CD8-positive, alpha-beta memory T cell (primary cell): Measurements from ENCODE around the gene GABRB1. TPM values are rescaled to one million over a fixed set of nuclear protein-coding genes. Genes with fewer than 3 reads are reported as not detected.

Source experiments
- CTCF ChIA-PET: fragments of 350-600 bp; sonication (Branson Sonifier 250); formaldehyde crosslinking; loops from one replicate; lab custom pipeline; 2021; ENCODE audit warnings: antibody characterized with exemption; lab: Charles Lee
- POLR2A ChIA-PET: fragments of 350-600 bp; sonication (Branson Sonifier 250); formaldehyde crosslinking; loops from one replicate; lab custom pipeline; 2021; ENCODE audit warnings: antibody characterized with exemption; lab: Charles Lee
- DNase-seq, 5 donors: peaks; one replicate each; pipeline versions ENCODE4 v3.0.0 to v3.0.0-alpha.2; 2020 to 2022; ENCODE audit warnings: mixed read lengths in 1 of 5
- H3K27ac ChIP-seq: one replicate; pipeline ENCODE4 v1.7.0; 2013; ENCODE audit warnings: low read depth, mild to moderate bottlenecking, low read length, moderate library complexity
- H3K27me3 ChIP-seq: 2 replicates; pipeline ENCODE4 v1.7.0; 2013; ENCODE audit warnings: low read length, mild to moderate bottlenecking; ENCODE audit not compliant: insufficient read depth, poor library complexity, severe bottlenecking
- H3K36me3 ChIP-seq: 2 replicates; pipeline ENCODE4 v1.7.0; 2013; ENCODE audit warnings: mild to moderate bottlenecking, low read length, moderate library complexity; ENCODE audit not compliant: insufficient read depth
- H3K4me1 ChIP-seq: 2 replicates; pipeline ENCODE4 v1.7.0; 2013; ENCODE audit warnings: mild to moderate bottlenecking, low read length, moderate library complexity; ENCODE audit not compliant: insufficient read depth
- H3K4me3 ChIP-seq: 2 replicates; pipeline ENCODE4 v1.7.0; 2013; ENCODE audit warnings: mild to moderate bottlenecking, low read length
- H3K9me3 ChIP-seq: 2 replicates; pipeline ENCODE4 v1.7.0; 2013; ENCODE audit warnings: mild to moderate bottlenecking, low read length
- H3K27ac Mint-ChIP-seq, 8 donors: one replicate each; pipeline ENCODE4 v1.8.0; 2020 to 2021; ENCODE audit warnings: mixed read lengths in 8 of 8, mild to moderate bottlenecking in 6 of 8, inconsistent platforms in 3 of 8, moderate library complexity in 3 of 8
- H3K27me3 Mint-ChIP-seq, 2 donors: one replicate each; pipeline ENCODE4 v1.8.0; 2020 to 2021; ENCODE audit warnings: mixed read lengths in 2 of 2, mild to moderate bottlenecking in 1 of 2, moderate library complexity in 1 of 2
- H3K36me3 Mint-ChIP-seq, 3 donors: one replicate each; pipeline ENCODE4 v1.8.0; 2020 to 2021; ENCODE audit warnings: mixed read lengths in 3 of 3, inconsistent platforms in 1 of 3, mild to moderate bottlenecking in 1 of 3
- H3K4me1 Mint-ChIP-seq, 3 donors: one replicate each; pipeline ENCODE4 v1.8.0; 2020 to 2021; ENCODE audit warnings: mixed read lengths in 3 of 3, inconsistent platforms in 1 of 3, mild to moderate bottlenecking in 1 of 3
- H3K4me3 Mint-ChIP-seq, 7 donors: one replicate each; pipeline ENCODE4 v1.8.0; 2020 to 2021; ENCODE audit warnings: mixed read lengths in 7 of 7, mild to moderate bottlenecking in 6 of 7, moderate library complexity in 4 of 7, inconsistent platforms in 2 of 7
- H3K9me3 Mint-ChIP-seq, 5 donors: one replicate each; pipeline ENCODE4 v1.8.0; 2020 to 2022; ENCODE audit warnings: mixed read lengths in 5 of 5, mild to moderate bottlenecking in 3 of 5, moderate library complexity in 2 of 5, inconsistent platforms in 1 of 5
- polyA plus RNA-seq: library from polyadenylated mRNA; unstranded; fragments of 300-500 nt; fragmentation: Illumina TruSeq; gene quantifications from one replicate; pipeline ENCODE4 v1.2.3, GENCODE V29; 2021
- total RNA-seq, 2 experiments: library from RNA; stranded (reverse); gene quantifications; one replicate each; pipeline ENCODE4 v1.2.3, GENCODE V29; 2021

GABRB1 gene
- total and polyA plus RNA-seq, 3 experiments from 2014 or later = not detected

DNA sequence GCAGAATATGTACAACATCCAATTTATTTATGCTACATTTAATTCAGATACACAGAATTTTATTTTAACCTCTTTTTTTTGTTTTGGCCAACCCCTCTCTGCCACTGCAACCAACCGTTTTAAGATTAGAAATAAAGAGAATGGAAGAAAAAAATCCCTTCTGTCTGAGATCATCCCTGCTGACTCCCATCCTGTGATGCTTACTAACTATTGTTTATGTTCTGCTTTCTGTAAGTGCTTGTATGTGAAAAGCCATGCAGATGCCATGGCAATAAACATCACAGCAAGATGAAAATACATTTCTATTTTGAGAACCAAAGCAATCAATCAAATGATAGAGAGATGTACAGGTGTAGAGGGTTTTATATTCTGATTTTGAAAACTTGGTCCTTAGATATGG lies 70.1 kb downstream of the GABRB1 start:
- no peak overlapping the region for H3K4me3 ChIP-seq
- Mint-ChIP-seq H3K36me3 (no peaks in the 10 kb centered on the region), H3K9me3 (no peaks in the 10 kb centered on the region), H3K27me3 (peaks cover 0 to 2% of the 10 kb centered on the region in 2 donors), H3K4me3 (no peak overlapping the region), H3K27ac (no peak overlapping the region), H3K4me1 (no peaks in the 10 kb centered on the region)
- ChIA-PET CTCF (no interaction called here), POLR2A (no interaction called here)
- no peaks in the 10 kb centered on the region for H3K36me3 ChIP-seq
- H3K27ac ChIP-seq = no peak overlapping the region
- no peaks in the 10 kb centered on the region for H3K27me3 ChIP-seq
- H3K4me1 ChIP-seq = no peaks in the 10 kb centered on the region
- DNase-seq = no peak
- no peaks in the 10 kb centered on the region for H3K9me3 ChIP-seq

DNA sequence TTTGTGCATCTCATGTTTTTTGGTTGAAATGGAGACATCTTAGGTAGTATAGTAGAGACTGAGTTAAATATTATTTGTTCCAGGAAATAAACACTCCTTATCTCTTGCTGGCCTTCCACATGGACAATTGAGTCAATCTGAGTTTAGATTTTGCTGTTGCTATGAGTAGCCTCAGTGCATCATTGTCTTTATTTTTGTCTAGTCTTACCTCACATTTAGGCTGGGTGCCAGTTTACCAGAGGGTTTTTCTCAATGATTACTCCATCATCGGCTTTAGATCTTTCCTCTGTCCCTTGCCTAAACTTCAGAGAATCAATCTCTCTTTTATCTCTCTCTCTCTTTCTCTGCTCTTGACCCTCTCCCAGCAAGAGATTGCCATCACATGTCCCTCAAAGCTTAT lies 73.6 kb downstream of the GABRB1 start:
- Histone ChIP-seq H3K36me3 (no peaks in the 10 kb centered on the region), H3K4me3 (no peak overlapping the region), H3K9me3 (no peaks in the 10 kb centered on the region), H3K4me1 (no peaks in the 10 kb centered on the region), H3K27ac (no peak overlapping the region), H3K27me3 (no peaks in the 10 kb centered on the region)
- no peaks in the 10 kb centered on the region for H3K36me3 Mint-ChIP-seq
- peaks cover 0 to 2% (median 0%) of the 10 kb centered on the region in 5 donors for H3K9me3 Mint-ChIP-seq
- peaks cover 2 to 8% of the 10 kb centered on the region in 2 donors for H3K27me3 Mint-ChIP-seq
- H3K27ac Mint-ChIP-seq = peak overlapping the region in 1 of 8 donors; percentile 39
- DNase-seq = no peak
- no peaks in the 10 kb centered on the region for H3K4me1 Mint-ChIP-seq
- CTCF ChIA-PET = no interaction called here
- POLR2A ChIA-PET = no interaction called here
- no peak overlapping the region for H3K4me3 Mint-ChIP-seq

DNA sequence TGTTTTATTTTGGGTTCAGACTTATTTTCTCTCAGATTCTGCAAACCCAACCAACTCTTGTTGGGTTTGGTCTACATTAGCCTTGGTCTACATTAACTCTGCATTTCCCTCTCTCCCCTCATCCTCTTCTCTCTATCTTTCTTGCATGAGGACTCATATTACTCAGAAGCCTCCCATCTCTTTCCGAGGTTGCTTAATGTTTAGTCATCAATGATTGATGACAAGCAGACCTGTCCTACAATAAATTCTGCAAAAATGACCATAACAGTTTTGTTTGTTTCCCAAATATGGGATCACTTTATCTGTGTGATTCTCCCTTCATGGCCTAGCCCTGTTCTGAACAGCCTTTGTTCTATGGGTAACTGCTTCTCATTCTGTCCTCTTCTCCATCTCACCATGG lies 75.2 kb downstream of the GABRB1 start:
- POLR2A ChIA-PET = no interaction called here
- H3K27me3 Mint-ChIP-seq = peaks cover 2 to 8% of the 10 kb centered on the region in 2 donors
- no peaks in the 10 kb centered on the region for H3K36me3 Mint-ChIP-seq
- no peak overlapping the region for H3K4me3 Mint-ChIP-seq
- H3K4me3 ChIP-seq = no peak overlapping the region
- H3K27ac ChIP-seq = no peak overlapping the region
- no peaks in the 10 kb centered on the region for H3K36me3 ChIP-seq
- H3K27me3 ChIP-seq = no peaks in the 10 kb centered on the region
- CTCF ChIA-PET = no interaction called here
- H3K9me3 Mint-ChIP-seq = peaks cover 0 to 2% (median 0%) of the 10 kb centered on the region in 5 donors
- H3K4me1 Mint-ChIP-seq = no peaks in the 10 kb centered on the region
- no peaks in the 10 kb centered on the region for H3K4me1 ChIP-seq
- DNase-seq = no peak
- no peaks in the 10 kb centered on the region for H3K9me3 ChIP-seq
- no peak overlapping the region for H3K27ac Mint-ChIP-seq

DNA sequence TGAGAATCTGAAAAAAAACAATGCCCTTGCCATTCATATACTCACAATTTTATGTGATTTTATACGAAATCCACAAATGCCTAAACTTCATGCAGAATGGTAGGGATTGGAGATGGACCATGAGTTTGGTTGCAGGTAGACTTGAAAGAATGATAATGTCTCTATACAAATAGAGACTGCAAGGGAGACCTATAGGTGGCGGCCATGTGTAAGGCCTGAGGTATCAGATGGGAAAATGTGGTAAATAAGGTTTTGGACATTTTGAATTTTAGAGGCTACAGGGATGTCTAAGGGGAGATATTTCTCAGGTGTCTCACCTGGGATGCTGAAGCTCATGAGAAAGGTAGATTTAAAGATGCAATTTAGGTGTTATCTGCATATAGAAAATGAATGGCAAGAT lies 78.0 kb downstream of the GABRB1 start:
- H3K27ac ChIP-seq = no peak overlapping the region
- H3K27me3 ChIP-seq = no peaks in the 10 kb centered on the region
- Mint-ChIP-seq H3K9me3 (peaks cover 0 to 2% (median 0%) of the 10 kb centered on the region in 5 donors), H3K27ac (no peak overlapping the region), H3K27me3 (peaks cover 0 to 15% of the 10 kb centered on the region in 2 donors), H3K4me1 (no peaks in the 10 kb centered on the region), H3K4me3 (no peak overlapping the region), H3K36me3 (no peaks in the 10 kb centered on the region)
- ChIA-PET CTCF (no interaction called here), POLR2A (no interaction called here)
- H3K36me3 ChIP-seq = no peaks in the 10 kb centered on the region
- no peaks in the 10 kb centered on the region for H3K9me3 ChIP-seq
- no peaks in the 10 kb centered on the region for H3K4me1 ChIP-seq
- no peak overlapping the region for H3K4me3 ChIP-seq
- no peak for DNase-seq

DNA sequence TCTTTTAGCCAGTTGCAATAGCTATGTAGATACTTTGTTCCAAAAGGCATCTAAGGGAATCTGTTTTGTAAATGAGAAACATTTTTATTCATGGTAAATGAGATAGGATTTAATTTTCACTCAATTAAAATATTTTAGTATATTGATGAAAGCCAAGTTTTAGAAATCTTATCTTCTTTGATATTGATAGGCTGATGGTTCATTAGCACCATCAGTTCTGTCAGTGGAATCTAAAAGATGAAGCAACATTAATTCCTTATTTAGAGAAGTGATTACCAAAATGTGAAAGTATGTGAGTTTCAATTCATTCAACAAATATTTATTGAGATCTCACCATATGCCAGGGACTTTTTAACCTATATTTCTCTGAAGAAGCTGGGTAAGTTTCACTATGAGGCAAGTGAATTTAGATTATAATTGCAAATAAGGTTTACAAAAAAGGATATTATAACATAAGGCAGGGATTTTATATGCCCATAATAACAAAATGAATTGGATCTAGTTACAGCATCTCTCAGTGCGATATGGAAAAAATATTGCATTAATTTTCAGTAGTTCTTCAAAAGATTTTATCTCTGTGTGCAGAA lies 79.3 kb downstream of the GABRB1 start:
- no peak overlapping the region for H3K4me3 Mint-ChIP-seq
- Histone ChIP-seq H3K9me3 (no peaks in the 10 kb centered on the region), H3K27me3 (no peaks in the 10 kb centered on the region), H3K4me1 (no peaks in the 10 kb centered on the region), H3K36me3 (no peaks in the 10 kb centered on the region), H3K27ac (no peak overlapping the region), H3K4me3 (no peak overlapping the region)
- DNase-seq = no peak
- peaks cover 0 to 18% of the 10 kb centered on the region in 2 donors for H3K27me3 Mint-ChIP-seq
- H3K36me3 Mint-ChIP-seq = no peaks in the 10 kb centered on the region
- CTCF ChIA-PET = no interaction called here
- peaks cover 0 to 2% (median 0%) of the 10 kb centered on the region in 5 donors for H3K9me3 Mint-ChIP-seq
- POLR2A ChIA-PET = no interaction called here
- H3K27ac Mint-ChIP-seq = no peak overlapping the region
- no peaks in the 10 kb centered on the region for H3K4me1 Mint-ChIP-seq

DNA sequence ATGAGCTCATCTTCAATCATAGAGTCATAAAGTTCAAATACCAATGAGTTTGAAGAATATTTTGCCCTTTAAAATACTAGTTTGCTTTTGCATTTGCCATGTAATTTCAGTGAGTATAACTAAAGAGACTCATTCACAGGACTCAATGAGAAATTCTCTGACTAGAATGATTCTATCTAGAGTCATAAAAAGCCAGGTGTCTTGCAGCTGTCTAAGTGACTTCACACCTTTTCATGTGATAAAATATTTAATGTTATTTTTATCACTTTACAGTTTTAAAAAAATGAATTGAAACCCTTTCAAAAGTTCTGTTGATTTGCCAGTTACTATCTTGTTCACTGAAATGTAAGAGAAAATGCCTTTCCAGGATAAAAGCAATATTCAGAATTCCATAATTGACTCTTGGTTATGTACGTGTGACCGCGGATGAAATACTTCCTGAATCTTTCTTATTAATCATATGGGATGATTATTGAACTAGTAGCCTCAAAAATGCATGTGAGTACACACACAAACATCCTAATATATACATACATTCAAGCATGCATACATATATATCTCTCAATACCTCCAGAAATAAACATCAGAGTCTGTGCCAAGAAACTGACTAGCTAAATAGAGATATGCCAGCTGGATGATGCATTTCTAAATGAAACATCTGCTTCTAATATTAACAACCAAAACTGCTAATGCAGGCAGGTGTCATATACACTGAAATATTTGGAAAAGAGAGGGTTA lies 87.0 kb downstream of the GABRB1 start:
- POLR2A ChIA-PET = no interaction called here
- Histone ChIP-seq H3K9me3 (no peaks in the 10 kb centered on the region), H3K27me3 (no peaks in the 10 kb centered on the region), H3K4me1 (no peaks in the 10 kb centered on the region), H3K27ac (no peak overlapping the region), H3K4me3 (no peak overlapping the region), H3K36me3 (no peaks in the 10 kb centered on the region)
- CTCF ChIA-PET = no interaction called here
- Mint-ChIP-seq H3K9me3 (no peaks in the 10 kb centered on the region), H3K4me3 (no peak overlapping the region), H3K4me1 (peaks cover 0 to 5% (median 0%) of the 10 kb centered on the region in 3 donors), H3K36me3 (no peaks in the 10 kb centered on the region), H3K27ac (no peak overlapping the region), H3K27me3 (peaks cover 3 to 15% of the 10 kb centered on the region in 2 donors)
- DNase-seq = no peak

DNA sequence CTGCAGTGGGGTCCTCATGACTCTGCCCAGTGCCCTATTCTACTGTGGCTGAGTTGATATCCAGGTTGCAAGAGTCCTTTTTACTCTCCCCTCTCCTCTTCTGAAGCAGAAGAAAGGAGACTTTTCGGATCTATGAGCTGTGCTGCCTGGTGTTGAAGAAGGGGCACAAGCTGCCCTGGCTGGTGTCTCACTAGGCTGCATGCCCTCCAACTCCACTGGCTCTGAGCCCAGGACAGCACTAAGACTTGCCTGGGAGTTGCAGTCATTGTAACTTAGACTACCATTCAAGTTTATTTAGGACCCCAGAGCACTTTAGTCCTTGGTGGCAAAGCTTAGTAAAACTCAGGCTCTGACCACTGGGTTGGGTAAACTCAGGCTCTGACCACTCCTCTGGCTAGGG lies 89.4 kb downstream of the GABRB1 start:
- Mint-ChIP-seq H3K9me3 (peaks cover 0 to 6% (median 0%) of the 10 kb centered on the region in 5 donors), H3K4me1 (peaks cover 0 to 5% (median 0%) of the 10 kb centered on the region in 3 donors), H3K27me3 (peaks cover 3 to 11% of the 10 kb centered on the region in 2 donors), H3K36me3 (no peaks in the 10 kb centered on the region), H3K27ac (no peak overlapping the region), H3K4me3 (no peak overlapping the region)
- DNase-seq = no peak
- H3K27ac ChIP-seq = no peak overlapping the region
- no peaks in the 10 kb centered on the region for H3K36me3 ChIP-seq
- no peaks in the 10 kb centered on the region for H3K4me1 ChIP-seq
- H3K9me3 ChIP-seq = no peaks in the 10 kb centered on the region
- ChIA-PET CTCF (no interaction called here), POLR2A (no interaction called here)
- no peaks in the 10 kb centered on the region for H3K27me3 ChIP-seq
- no peak overlapping the region for H3K4me3 ChIP-seq

DNA sequence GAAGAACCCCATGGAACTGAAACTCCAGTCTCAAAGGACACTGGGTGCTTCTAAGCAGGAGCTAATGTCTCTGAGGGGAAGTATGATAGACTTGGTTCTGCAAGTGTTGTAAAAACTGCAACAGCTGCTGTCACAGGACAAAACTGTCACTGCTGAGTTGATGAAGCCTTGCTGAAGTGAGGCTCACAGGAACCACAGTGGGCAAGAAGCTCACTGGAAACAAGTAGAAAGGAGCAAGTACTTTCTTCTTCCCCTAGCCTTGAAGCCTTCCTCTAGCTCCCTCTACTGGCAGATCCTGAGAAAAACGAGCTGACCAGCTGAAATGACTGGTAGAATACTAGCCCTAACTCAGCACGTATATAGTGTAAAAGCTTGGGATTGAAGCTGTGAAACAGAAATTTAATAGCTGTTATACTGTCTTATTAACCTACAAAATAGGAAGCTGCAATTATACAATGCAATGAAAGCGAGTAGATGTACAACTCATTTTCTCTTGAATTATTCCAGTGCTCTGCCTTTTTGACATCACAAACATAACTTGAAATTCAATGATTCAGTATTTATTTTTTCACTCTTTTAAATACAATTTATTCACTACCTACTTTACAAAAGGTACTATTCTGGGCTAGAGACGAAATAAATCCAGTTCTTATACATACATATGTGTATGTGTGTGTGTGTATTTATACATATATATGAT lies 91.4 kb downstream of the GABRB1 start:
- H3K9me3 ChIP-seq = no peaks in the 10 kb centered on the region
- H3K36me3 ChIP-seq = no peaks in the 10 kb centered on the region
- H3K27ac Mint-ChIP-seq = no peak overlapping the region
- no peaks in the 10 kb centered on the region for H3K27me3 ChIP-seq
- H3K4me1 ChIP-seq = no peaks in the 10 kb centered on the region
- peaks cover 3 to 11% of the 10 kb centered on the region in 2 donors for H3K27me3 Mint-ChIP-seq
- H3K4me3 ChIP-seq = no peak overlapping the region
- DNase-seq = peak; percentile 2 to 51 (median 17)
- POLR2A ChIA-PET = no interaction called here
- H3K36me3 Mint-ChIP-seq = no peaks in the 10 kb centered on the region
- peaks cover 0 to 5% (median 0%) of the 10 kb centered on the region in 3 donors for H3K4me1 Mint-ChIP-seq
- no peak overlapping the region for H3K4me3 Mint-ChIP-seq
- H3K9me3 Mint-ChIP-seq = peaks cover 0 to 6% (median 0%) of the 10 kb centered on the region in 5 donors
- CTCF ChIA-PET = interaction anchor here (0.8 to 1.1 kb wide), 4 partner anchors 10 to 201 kb away, joined by 3 to 4 read pairs (median 3); no protein-coding TSS in a partner anchor
- no peak overlapping the region for H3K27ac ChIP-seq
